ENCODE measurements around the gene GATA5.

- TF ChIP-seq POLR2A (IDR thresholded peaks at IDR 0.05) (no peak), EP300 (IDR thresholded peaks at IDR 0.05) (no peak), CTCF (IDR thresholded peaks at IDR 0.05) (no peak)
These were observed 17.2 kb downstream of the GATA5 start for GRCh38 chr20:62458275-62459251.

Measured in stomach (tissue), 4 donors.